DOHH2 (cell line): Measurements from ENCODE around the gene B4GALNT1.

Experiments
- H3F3A ChIP-seq: fragments of 200-600 bp; sonication (generic), shearing (Covaris generic); 2 replicates; pipeline ENCODE4 v1.6.0; 2016; ENCODE audit warnings: antibody characterized with exemption, mild to moderate bottlenecking; ENCODE audit not compliant: control insufficient read depth, insufficient read depth
- H3K27ac ChIP-seq: fragments of 200-600 bp; sonication (generic); 2 replicates; pipeline ENCODE4 v1.5.1; 2014; ENCODE audit warnings: low read depth, mild to moderate bottlenecking, low read length, moderate library complexity
- H3K27me3 ChIP-seq: fragments of 200-600 bp; sonication (generic); 2 replicates; pipeline ENCODE4 v1.6.1; 2014; ENCODE audit warnings: mild to moderate bottlenecking, low read length, mixed read lengths; ENCODE audit not compliant: control insufficient read depth
- H3K36me3 ChIP-seq: fragments of 200-600 bp; sonication (generic); 2 replicates; pipeline ENCODE4 v1.6.1; 2014; ENCODE audit warnings: mild to moderate bottlenecking, low read length, moderate library complexity, mixed read lengths; ENCODE audit not compliant: control insufficient read depth
- H3K4me1 ChIP-seq: fragments of 200-600 bp; sonication (generic); 2 replicates; pipeline ENCODE4 v1.6.1; 2014; ENCODE audit warnings: mild to moderate bottlenecking, low read length, mixed read lengths; ENCODE audit not compliant: control insufficient read depth
- H3K4me2 ChIP-seq: fragments of 200-600 bp; sonication (generic); 2 replicates; pipeline ENCODE4 v1.6.0; 2014; ENCODE audit warnings: mild to moderate bottlenecking, low read length, moderate library complexity
- H3K4me3 ChIP-seq: fragments of 200-600 bp; sonication (generic); 2 replicates; pipeline ENCODE4 v1.5.1; 2014; ENCODE audit warnings: mild to moderate bottlenecking, low read length, mixed read lengths
- H3K79me2 ChIP-seq: fragments of 200-600 bp; sonication (generic); 2 replicates; pipeline ENCODE4 v1.6.1; 2014; ENCODE audit warnings: mild to moderate bottlenecking, low read length, mixed read lengths; ENCODE audit not compliant: control insufficient read depth
- H3K9me2 ChIP-seq: fragments of 200-600 bp; sonication (generic); replicated peaks from 2 replicates; pipeline ENCODE4 v1.6.1; 2014; ENCODE audit warnings: mild to moderate bottlenecking, low read length, mixed read lengths; ENCODE audit not compliant: control insufficient read depth
- H3K9me3 ChIP-seq: fragments of 200-600 bp; sonication (generic); 2 replicates; pipeline ENCODE4 v1.6.1; 2014; ENCODE audit warnings: antibody characterized with exemption, low read length, mixed read lengths; ENCODE audit not compliant: control insufficient read depth, insufficient read depth
- H4K20me1 ChIP-seq: fragments of 200-600 bp; sonication (generic); 2 replicates; pipeline ENCODE4 v1.6.0; 2014; ENCODE audit warnings: low read depth, mild to moderate bottlenecking, antibody characterized with exemption, low read length, moderate library complexity; ENCODE audit not compliant: control insufficient read depth, insufficient read depth
- CTCF ChIP-seq: fragments of 200-600 bp; sonication (generic); IDR thresholded peaks from one replicate; pipeline ENCODE4 v1.5.1; 2014; ENCODE audit warnings: antibody characterized with exemption, mild to moderate bottlenecking, low read depth, low read length; ENCODE audit not compliant: poor library complexity, severe bottlenecking
- EZH2phosphoT487 ChIP-seq: fragments of 200-600 bp; sonication (generic); IDR thresholded peaks from 2 replicates; pipeline ENCODE4 v1.6.1; 2017; ENCODE audit warnings: borderline replicate concordance, mild to moderate bottlenecking, antibody characterized with exemption, low read length, moderate library complexity, mixed read lengths

The B4GALNT1 gene

DNA sequence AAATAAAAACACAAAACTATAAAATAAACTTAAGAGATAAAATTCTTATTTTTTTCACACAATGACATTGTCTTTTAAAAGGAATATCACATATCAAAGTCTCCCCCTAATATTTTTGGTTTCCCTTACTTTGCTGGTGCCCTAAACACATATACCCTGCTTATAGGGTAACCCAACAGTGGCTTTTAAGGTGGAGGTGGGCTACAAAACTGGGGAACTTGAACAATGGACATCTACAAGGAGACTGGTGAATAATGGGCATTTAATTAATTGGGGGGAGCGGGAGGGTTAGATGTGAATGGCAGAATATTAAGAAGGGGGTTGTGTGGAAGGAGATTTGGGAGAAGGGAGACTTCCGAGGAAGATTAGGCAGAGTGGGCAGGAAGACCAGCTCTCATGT, 9.6 kb downstream of the B4GALNT1 start:
- no peaks in the 10 kb centered on the region for H3K9me2 ChIP-seq
- H3K4me3 ChIP-seq = no peak overlapping the region
- H3K27ac ChIP-seq = no peak overlapping the region
- peaks cover 94% of the 10 kb centered on the region for H3K27me3 ChIP-seq
- H3K36me3 ChIP-seq = no peaks in the 10 kb centered on the region
- no peaks in the 10 kb centered on the region for H3F3A ChIP-seq
- H3K4me1 ChIP-seq = no peaks in the 10 kb centered on the region
- H3K4me2 ChIP-seq = no peak overlapping the region
- no peak for TF ChIP-seq CTCF
- TF ChIP-seq EZH2phosphoT487 = no peak
- peaks cover 3% of the 10 kb centered on the region; the same call in 1 of the 2 replicates for H4K20me1 ChIP-seq
- H3K9me3 ChIP-seq = no peaks in the 10 kb centered on the region
- no peaks in the 10 kb centered on the region for H3K79me2 ChIP-seq

GRCh38 chr12:57622293-57623245, 10.4 kb downstream of the B4GALNT1 start:
- peaks cover 95% of the 10 kb centered on the region for H3K27me3 ChIP-seq
- no peaks in the 10 kb centered on the region for H3F3A ChIP-seq
- TF ChIP-seq EZH2phosphoT487 = no peak
- no peak for TF ChIP-seq CTCF
- no peaks in the 10 kb centered on the region for H3K9me2 ChIP-seq
- no peaks in the 10 kb centered on the region for H3K36me3 ChIP-seq
- H3K9me3 ChIP-seq = no peaks in the 10 kb centered on the region
- H3K27ac ChIP-seq = no peak overlapping the region
- H3K4me1 ChIP-seq = no peaks in the 10 kb centered on the region
- H3K4me3 ChIP-seq = no peak overlapping the region
- H3K79me2 ChIP-seq = no peaks in the 10 kb centered on the region
- H3K4me2 ChIP-seq = no peak overlapping the region
- peaks cover 3% of the 10 kb centered on the region; the same call in 1 of the 2 replicates for H4K20me1 ChIP-seq

- no peak overlapping the region for H3K4me2 ChIP-seq
- H3K27me3 ChIP-seq = peaks cover 95% of the 10 kb centered on the region
Observed at GRCh38 chr12:57621497-57622292, 11.3 kb downstream of the B4GALNT1 start.

More at GRCh38 chr12:57621497-57622292, 11.3 kb downstream of the B4GALNT1 start:
- H3K9me2 ChIP-seq = no peaks in the 10 kb centered on the region
- peaks cover 3% of the 10 kb centered on the region; the same call in 1 of the 2 replicates for H4K20me1 ChIP-seq
- H3K9me3 ChIP-seq = no peaks in the 10 kb centered on the region
- H3K4me1 ChIP-seq = no peaks in the 10 kb centered on the region
- no peaks in the 10 kb centered on the region for H3K36me3 ChIP-seq
- H3F3A ChIP-seq = no peaks in the 10 kb centered on the region
- TF ChIP-seq CTCF (peak; percentile 90), EZH2phosphoT487 (no peak)
- H3K79me2 ChIP-seq = no peaks in the 10 kb centered on the region
- no peak overlapping the region for H3K27ac ChIP-seq
- no peak overlapping the region for H3K4me3 ChIP-seq
